ENCODE measurements around the gene LSAMP. TPM values are rescaled to one million over a fixed set of nuclear protein-coding genes. Genes with fewer than 3 reads are reported as not detected.

Gene LSAMP
- total RNA-seq, 2 experiments from 2014 or later = not detected

GRCh38 chr3:116256843-116257485 is 188.3 kb downstream of the LSAMP start:
- intact Hi-C loops (cut with micrococcal nuclease) = no loop called here
- DNase-seq = no peak
- H3K9me3 Mint-ChIP-seq = no peaks in the 10 kb centered on the region
- no peak overlapping the region for H3K4me3 Mint-ChIP-seq
- TF ChIP-seq CTCF (IDR thresholded peaks at IDR 0.05) = no peak
- H3K27ac Mint-ChIP-seq = no peak overlapping the region
- ChIA-PET POLR2A (no interaction called here), CTCF (no interaction called here)
- H3K4me1 Mint-ChIP-seq (ENCODE audit: low read depth) = no peaks in the 10 kb centered on the region
- no peak for ATAC-seq
- no peaks in the 10 kb centered on the region for H3K27me3 Mint-ChIP-seq
- no peaks in the 10 kb centered on the region for H3K36me3 Mint-ChIP-seq (ENCODE audit: low read depth)

- H3K9me3 Mint-ChIP-seq = no peaks in the 10 kb centered on the region
- POLR2A ChIA-PET = no interaction called here
- DNase-seq = no peak
- no peak overlapping the region for H3K27ac Mint-ChIP-seq
- no peaks in the 10 kb centered on the region for H3K4me1 Mint-ChIP-seq (ENCODE audit: low read depth)
- CTCF ChIA-PET = no interaction called here
- TF ChIP-seq CTCF (IDR thresholded peaks at IDR 0.05) = no peak
- intact Hi-C loops (cut with micrococcal nuclease) = no loop called here
- no peaks in the 10 kb centered on the region for H3K36me3 Mint-ChIP-seq (ENCODE audit: low read depth)
- no peak for ATAC-seq
- H3K4me3 Mint-ChIP-seq = no peak overlapping the region
- no peaks in the 10 kb centered on the region for H3K27me3 Mint-ChIP-seq
These were observed 190.7 kb downstream of the LSAMP start for GRCh38 chr3:116254541-116254940.

- Mint-ChIP-seq H3K27ac (no peak overlapping the region), H3K27me3 (no peaks in the 10 kb centered on the region), H3K36me3 (ENCODE audit: low read depth) (no peaks in the 10 kb centered on the region), H3K4me1 (ENCODE audit: low read depth) (no peaks in the 10 kb centered on the region), H3K4me3 (no peak overlapping the region), H3K9me3 (no peaks in the 10 kb centered on the region)
- ATAC-seq (no peak), DNase-seq (no peak)
- ChIA-PET POLR2A (no interaction called here), CTCF (no interaction called here)
- no peak for TF ChIP-seq CTCF (IDR thresholded peaks at IDR 0.05)
- intact Hi-C loops (cut with micrococcal nuclease) = no loop called here
These were observed 191.8 kb downstream of the LSAMP start for GRCh38 chr3:116253511-116253910.

GRCh38 chr3:116247605-116248004 is 197.7 kb downstream of the LSAMP start:
- POLR2A ChIA-PET = no interaction called here
- TF ChIP-seq CTCF (IDR thresholded peaks at IDR 0.05) = no peak
- intact Hi-C loops (cut with micrococcal nuclease) = no loop called here
- H3K4me1 Mint-ChIP-seq (ENCODE audit: low read depth) = no peaks in the 10 kb centered on the region
- no peak overlapping the region for H3K4me3 Mint-ChIP-seq
- DNase-seq (no peak), ATAC-seq (no peak)
- no peaks in the 10 kb centered on the region for H3K9me3 Mint-ChIP-seq
- H3K27me3 Mint-ChIP-seq = no peaks in the 10 kb centered on the region
- H3K36me3 Mint-ChIP-seq (ENCODE audit: low read depth) = no peaks in the 10 kb centered on the region
- CTCF ChIA-PET = no interaction called here
- H3K27ac Mint-ChIP-seq = no peak overlapping the region

GRCh38 chr3:116246406-116246980 is 198.8 kb downstream of the LSAMP start:
- Mint-ChIP-seq H3K36me3 (ENCODE audit: low read depth) (no peaks in the 10 kb centered on the region), H3K27me3 (no peaks in the 10 kb centered on the region), H3K4me1 (ENCODE audit: low read depth) (no peaks in the 10 kb centered on the region), H3K9me3 (no peaks in the 10 kb centered on the region), H3K27ac (no peak overlapping the region), H3K4me3 (no peak overlapping the region)
- ATAC-seq = no peak
- CTCF ChIA-PET = no interaction called here
- POLR2A ChIA-PET = no interaction called here
- DNase-seq = no peak
- intact Hi-C loops (cut with micrococcal nuclease) = no loop called here
- TF ChIP-seq CTCF (IDR thresholded peaks at IDR 0.05) = no peak

Data from activated CD8-positive, alpha-beta T cell treated with anti-CD3 and anti-CD28 coated beads for 36 hours (primary cell).